K562 (cell line): ENCODE results near the gene IL17RA. TPM values are rescaled to one million over a fixed set of nuclear protein-coding genes. Genes with fewer than 3 reads are reported as not detected.

Experiments
- BCOR ChIP-seq: fragments of 450-650 bp; IDR thresholded peaks from 2 replicates; pipeline ENCODE4 v1.6.1; 2016
- MTA1 ChIP-seq: fragments of 450-650 bp; IDR thresholded peaks from 2 replicates; pipeline ENCODE4 v1.6.1; 2017; ENCODE audit warnings: borderline replicate concordance
- NFIC ChIP-seq: fragments of 450-650 bp; IDR thresholded peaks from 2 replicates; pipeline ENCODE4 v1.6.1; 2017; ENCODE audit warnings: mild to moderate bottlenecking, inconsistent platforms
- POLR2A ChIP-seq: fragments of 450-650 bp; conservative IDR thresholded peaks from 2 replicates; pipeline ENCODE4 v1.6.1; 2016
- RBM14 ChIP-seq: fragments of 200-400 bp; formaldehyde crosslinking; IDR thresholded peaks from 2 replicates; pipeline ENCODE4 v1.6.1; 2018; ENCODE audit warnings: low read depth, mild to moderate bottlenecking, low read length, moderate library complexity, borderline replicate concordance; ENCODE audit not compliant: insufficient read depth
- XRCC4 ChIP-seq: IDR thresholded peaks from one replicate; pipeline ENCODE4 v1.6.1; 2011; ENCODE audit not compliant: insufficient read depth, insufficient read length; ENCODE audit errors: extremely low read depth
- ZFX ChIP-seq: sonication (generic); formaldehyde crosslinking; IDR thresholded peaks from 2 replicates; pipeline ENCODE4 v1.8.0; 2022; ENCODE audit warnings: mild to moderate bottlenecking, missing genetic modification reagents, moderate library complexity
- ZNF121 ChIP-seq: sonication (generic); formaldehyde crosslinking; conservative IDR thresholded peaks from 2 replicates; pipeline ENCODE4 v1.8.0; 2022; ENCODE audit warnings: missing genetic modification reagents
- polyA plus RNA-seq, 8 experiments: library from polyadenylated mRNA; depleted of rRNA in 4 of 8; stranded (reverse) in 5 of 8; unstranded in 3 of 8; fragments of >200 nt; fragmentation: Nextera tagmentation in 2 of 8; fragmentation: Illumina TruSeq in 1 of 8; extraction: Ambion mirVana in 2 of 8; extraction: Trizol in 1 of 8; gene quantifications; 2 replicates each; pipeline versions ENCODE4 v1.2.1 to v1.2.3, GENCODE V29; 2011 to 2014; ENCODE audit warnings: inconsistent platforms in 1 of 8, missing spikeins in 1 of 8
- total RNA-seq, 7 experiments: library from RNA; depleted of rRNA in 6 of 7; stranded (reverse); fragments of >200 nt in 6 of 7; fragmentation: Illumina TruSeq in 2 of 7; extraction: Trizol in 2 of 7; gene quantifications; 2 replicates each; pipeline versions ENCODE4 v1.2.1 to v1.2.3, GENCODE V29; 2011 to 2021; ENCODE audit warnings: low replicate concordance in 1 of 7
- TF ChIP-seq, protein P1 (sequence below), 3 experiments: fragments of 200-800 bp in 1 of 3; fragments of 250-450 bp in 1 of 3; fragments of 450-650 bp in 1 of 3; sonication (Bioruptor Pico) in 1 of 3; sonication (Bioruptor generic) in 1 of 3; formaldehyde crosslinking in 1 of 3; IDR thresholded peaks; 2 replicates each; pipeline versions ENCODE4 v1.6.1 to v1.8.0; 2016 to 2022; ENCODE audit warnings: mild to moderate bottlenecking in 2 of 3, missing genetic modification characterization in 2 of 3, missing compliant biosample characterization in 1 of 3, moderate library complexity in 1 of 3
- TF ChIP-seq, protein P2 (sequence below), 2 experiments: fragments of 450-650 bp in 1 of 2; sonication (generic) in 1 of 2; formaldehyde crosslinking; conservative IDR thresholded peaks; 2 replicates each; pipeline versions ENCODE4 v1.4.0 to v1.8.1; 2020 to 2022; ENCODE audit warnings: mild to moderate bottlenecking in 1 of 2, missing genetic modification reagents in 1 of 2

IL17RA gene
- total and polyA plus RNA-seq, 9 of the 15 experiments (the other 6 are each of a cell fraction or from before 2014, with no cell fraction given) = 0.17 to 11.8 (median 3.7) TPM

GRCh38 chr22:17158568-17159503, 74.0 kb downstream of the IL17RA start, which contains the start of gene HDHD5 (continued):
- TF ChIP-seq, protein P1, sequence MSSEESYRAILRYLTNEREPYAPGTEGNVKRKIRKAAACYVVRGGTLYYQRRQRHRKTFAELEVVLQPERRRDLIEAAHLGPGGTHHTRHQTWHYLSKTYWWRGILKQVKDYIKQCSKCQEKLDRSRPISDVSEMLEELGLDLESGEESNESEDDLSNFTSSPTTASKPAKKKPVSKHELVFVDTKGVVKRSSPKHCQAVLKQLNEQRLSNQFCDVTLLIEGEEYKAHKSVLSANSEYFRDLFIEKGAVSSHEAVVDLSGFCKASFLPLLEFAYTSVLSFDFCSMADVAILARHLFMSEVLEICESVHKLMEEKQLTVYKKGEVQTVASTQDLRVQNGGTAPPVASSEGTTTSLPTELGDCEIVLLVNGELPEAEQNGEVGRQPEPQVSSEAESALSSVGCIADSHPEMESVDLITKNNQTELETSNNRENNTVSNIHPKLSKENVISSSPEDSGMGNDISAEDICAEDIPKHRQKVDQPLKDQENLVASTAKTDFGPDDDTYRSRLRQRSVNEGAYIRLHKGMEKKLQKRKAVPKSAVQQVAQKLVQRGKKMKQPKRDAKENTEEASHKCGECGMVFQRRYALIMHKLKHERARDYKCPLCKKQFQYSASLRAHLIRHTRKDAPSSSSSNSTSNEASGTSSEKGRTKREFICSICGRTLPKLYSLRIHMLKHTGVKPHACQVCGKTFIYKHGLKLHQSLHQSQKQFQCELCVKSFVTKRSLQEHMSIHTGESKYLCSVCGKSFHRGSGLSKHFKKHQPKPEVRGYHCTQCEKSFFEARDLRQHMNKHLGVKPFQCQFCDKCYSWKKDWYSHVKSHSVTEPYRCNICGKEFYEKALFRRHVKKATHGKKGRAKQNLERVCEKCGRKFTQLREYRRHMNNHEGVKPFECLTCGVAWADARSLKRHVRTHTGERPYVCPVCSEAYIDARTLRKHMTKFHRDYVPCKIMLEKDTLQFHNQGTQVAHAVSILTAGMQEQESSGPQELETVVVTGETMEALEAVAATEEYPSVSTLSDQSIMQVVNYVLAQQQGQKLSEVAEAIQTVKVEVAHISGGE (CRISPR knock-in tag; IDR thresholded peaks at IDR 0.05) = no peak
- TF ChIP-seq ZNF121 (CRISPR knock-in tag) (no peak), MTA1 (0 out of 2 replicates have a peak, but pooled peaks have one; percentile 33), BCOR (peak; percentile 50; the same call in 1 of the 2 replicates), XRCC4 (no peak), ZFX (CRISPR knock-in tag) (peak; percentile 59), NFIC (peak; percentile 7), RBM14 (0 out of 2 replicates have a peak, but pooled peaks have one; percentile 6), POLR2A (peak; percentile 54; the same call in 1 of the 2 replicates)
- TF ChIP-seq, protein P2, sequence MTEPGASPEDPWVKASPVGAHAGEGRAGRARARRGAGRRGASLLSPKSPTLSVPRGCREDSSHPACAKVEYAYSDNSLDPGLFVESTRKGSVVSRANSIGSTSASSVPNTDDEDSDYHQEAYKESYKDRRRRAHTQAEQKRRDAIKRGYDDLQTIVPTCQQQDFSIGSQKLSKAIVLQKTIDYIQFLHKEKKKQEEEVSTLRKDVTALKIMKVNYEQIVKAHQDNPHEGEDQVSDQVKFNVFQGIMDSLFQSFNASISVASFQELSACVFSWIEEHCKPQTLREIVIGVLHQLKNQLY (CRISPR knock-in tag; conservative IDR thresholded peaks at IDR 0.05) = 0 out of 4 replicates have a peak, but pooled peaks of 1 of the 2 experiments have one; percentile 33
